ENCODE data around the gene EPHA3. TPM values are rescaled to one million over a fixed set of nuclear protein-coding genes. Genes with fewer than 3 reads are reported as not detected.

EPHA3 gene
- total RNA-seq, 1 experiment from 2014 or later = not detected

DNA sequence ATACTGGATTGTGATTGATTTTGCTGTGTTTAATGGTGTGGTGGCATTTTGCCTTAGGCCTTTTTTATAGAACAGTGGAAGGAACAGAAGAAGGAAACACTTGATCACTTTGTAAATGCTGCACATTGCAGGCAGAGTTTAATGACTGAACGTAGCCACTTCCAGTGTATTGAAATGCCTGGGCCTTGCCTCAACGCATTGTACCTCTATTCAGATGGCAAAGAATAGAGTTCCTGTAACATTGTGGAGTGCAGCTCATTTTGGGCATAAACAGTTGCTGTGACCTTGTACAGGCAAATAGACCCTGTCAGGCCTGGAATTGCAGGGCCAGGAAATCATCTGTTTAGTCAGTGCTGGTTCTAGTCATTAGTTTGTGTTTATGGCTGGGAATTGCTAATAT, 225.0 kb downstream of the EPHA3 start:
- no peak overlapping the region for H3K4me3 ChIP-seq (ENCODE audit: low read depth, low read length)
- no peaks in the 10 kb centered on the region for H3K36me3 Mint-ChIP-seq (ENCODE audit: insufficient read depth, unreplicated experiment)
- no peak overlapping the region for H3K4me3 Mint-ChIP-seq (ENCODE audit: unreplicated experiment)
- no peaks in the 10 kb centered on the region for H3K27me3 ChIP-seq (replicated peaks; ENCODE audit: control insufficient read depth, insufficient read depth, low read length)
- DNase-seq = no peak
- no peak overlapping the region for H3K27ac Mint-ChIP-seq (ENCODE audit: unreplicated experiment)
- no peaks in the 10 kb centered on the region for H3K36me3 ChIP-seq (ENCODE audit: control insufficient read depth, insufficient read depth, low read length)
- H3K4me1 Mint-ChIP-seq (ENCODE audit: low read depth, unreplicated experiment) = no peaks in the 10 kb centered on the region
- H3K9me3 ChIP-seq = no peaks in the 10 kb centered on the region
- POLR2A ChIA-PET = no interaction called here
- no TSS peak for BruUV-seq (replicated peaks)
- TF ChIP-seq, protein P1, sequence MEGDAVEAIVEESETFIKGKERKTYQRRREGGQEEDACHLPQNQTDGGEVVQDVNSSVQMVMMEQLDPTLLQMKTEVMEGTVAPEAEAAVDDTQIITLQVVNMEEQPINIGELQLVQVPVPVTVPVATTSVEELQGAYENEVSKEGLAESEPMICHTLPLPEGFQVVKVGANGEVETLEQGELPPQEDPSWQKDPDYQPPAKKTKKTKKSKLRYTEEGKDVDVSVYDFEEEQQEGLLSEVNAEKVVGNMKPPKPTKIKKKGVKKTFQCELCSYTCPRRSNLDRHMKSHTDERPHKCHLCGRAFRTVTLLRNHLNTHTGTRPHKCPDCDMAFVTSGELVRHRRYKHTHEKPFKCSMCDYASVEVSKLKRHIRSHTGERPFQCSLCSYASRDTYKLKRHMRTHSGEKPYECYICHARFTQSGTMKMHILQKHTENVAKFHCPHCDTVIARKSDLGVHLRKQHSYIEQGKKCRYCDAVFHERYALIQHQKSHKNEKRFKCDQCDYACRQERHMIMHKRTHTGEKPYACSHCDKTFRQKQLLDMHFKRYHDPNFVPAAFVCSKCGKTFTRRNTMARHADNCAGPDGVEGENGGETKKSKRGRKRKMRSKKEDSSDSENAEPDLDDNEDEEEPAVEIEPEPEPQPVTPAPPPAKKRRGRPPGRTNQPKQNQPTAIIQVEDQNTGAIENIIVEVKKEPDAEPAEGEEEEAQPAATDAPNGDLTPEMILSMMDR (IDR thresholded peaks at IDR 0.05; ENCODE audit: insufficient read depth in 1 of 2, low read depth in 1 of 2, low read length in 1 of 2, severe bottlenecking in 1 of 2, unreplicated experiment in 1 of 2) = no peak
- no peaks in the 10 kb centered on the region for H3K9me3 Mint-ChIP-seq (ENCODE audit: unreplicated experiment)
- intact Hi-C loops (cut with micrococcal nuclease; ENCODE audit: unreplicated experiment) = no loop called here
- no peaks in the 10 kb centered on the region for H3K4me1 ChIP-seq
- no peaks in the 10 kb centered on the region for H3K27me3 Mint-ChIP-seq (ENCODE audit: insufficient read depth, unreplicated experiment)
- CTCF ChIA-PET = no interaction called here

DNA sequence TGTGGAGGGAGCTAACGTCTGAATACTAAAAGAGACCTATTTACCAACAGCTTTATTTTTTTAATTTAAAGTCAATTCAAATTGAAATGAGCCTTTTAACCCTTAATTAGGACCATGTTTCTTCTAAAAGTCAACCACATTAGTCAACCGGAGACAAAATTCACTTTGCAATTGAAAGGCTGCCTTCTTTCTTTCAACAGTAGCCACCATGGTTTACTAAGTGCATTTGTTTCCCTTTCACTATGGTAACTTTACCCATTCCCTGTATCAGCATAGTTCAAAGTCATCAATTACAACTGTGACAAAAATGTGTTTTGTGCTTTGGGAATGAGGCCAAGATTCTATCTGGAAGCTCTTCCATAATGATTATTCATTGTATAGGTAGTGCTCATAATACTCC, 225.4 kb downstream of the EPHA3 start:
- Mint-ChIP-seq H3K4me1 (ENCODE audit: low read depth, unreplicated experiment) (no peaks in the 10 kb centered on the region), H3K27ac (ENCODE audit: unreplicated experiment) (no peak overlapping the region), H3K27me3 (ENCODE audit: insufficient read depth, unreplicated experiment) (no peaks in the 10 kb centered on the region), H3K9me3 (ENCODE audit: unreplicated experiment) (no peaks in the 10 kb centered on the region), H3K36me3 (ENCODE audit: insufficient read depth, unreplicated experiment) (no peaks in the 10 kb centered on the region), H3K4me3 (ENCODE audit: unreplicated experiment) (no peak overlapping the region)
- no peaks in the 10 kb centered on the region for H3K9me3 ChIP-seq
- no peak for DNase-seq
- TF ChIP-seq, protein P1 (IDR thresholded peaks at IDR 0.05; ENCODE audit: insufficient read depth in 1 of 2, low read depth in 1 of 2, low read length in 1 of 2, severe bottlenecking in 1 of 2, unreplicated experiment in 1 of 2) = no peak
- no TSS peak for BruUV-seq (replicated peaks)
- no peak overlapping the region for H3K4me3 ChIP-seq (ENCODE audit: low read depth, low read length)
- intact Hi-C loops (cut with micrococcal nuclease; ENCODE audit: unreplicated experiment) = no loop called here
- ChIA-PET CTCF (no interaction called here), POLR2A (no interaction called here)
- no peaks in the 10 kb centered on the region for H3K27me3 ChIP-seq (replicated peaks; ENCODE audit: control insufficient read depth, insufficient read depth, low read length)
- H3K36me3 ChIP-seq (ENCODE audit: control insufficient read depth, insufficient read depth, low read length) = no peaks in the 10 kb centered on the region
- no peaks in the 10 kb centered on the region for H3K4me1 ChIP-seq

DNA sequence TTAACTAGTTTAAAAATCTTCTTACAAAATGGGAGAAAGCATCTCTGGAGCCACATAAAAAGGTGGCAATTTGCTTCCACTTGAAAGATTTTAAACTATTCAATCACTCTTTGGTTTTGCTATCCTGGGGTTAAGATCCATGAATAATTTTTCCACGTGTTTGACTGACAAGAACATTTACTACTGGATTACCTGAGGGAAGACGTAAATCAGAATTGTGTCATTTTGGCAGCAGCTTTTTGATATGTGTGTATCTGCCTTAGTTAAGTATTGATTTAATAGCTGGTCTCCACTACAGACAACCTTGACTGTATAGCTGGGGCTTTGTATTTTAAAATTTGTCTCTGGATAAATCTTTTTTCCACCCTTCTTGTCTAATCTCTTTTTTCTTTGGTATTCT, 228.3 kb downstream of the EPHA3 start:
- ChIA-PET POLR2A (no interaction called here), CTCF (no interaction called here)
- TF ChIP-seq, protein P1 (IDR thresholded peaks at IDR 0.05; ENCODE audit: insufficient read depth in 1 of 2, low read depth in 1 of 2, low read length in 1 of 2, severe bottlenecking in 1 of 2, unreplicated experiment in 1 of 2) = no peak

More for the DNA sequence above, 228.3 kb downstream of the EPHA3 start:
- H3K9me3 ChIP-seq = no peaks in the 10 kb centered on the region
- no peak for DNase-seq
- no peaks in the 10 kb centered on the region for H3K27me3 ChIP-seq (replicated peaks; ENCODE audit: control insufficient read depth, insufficient read depth, low read length)
- Mint-ChIP-seq H3K27me3 (ENCODE audit: insufficient read depth, unreplicated experiment) (no peaks in the 10 kb centered on the region), H3K4me3 (ENCODE audit: unreplicated experiment) (no peak overlapping the region), H3K27ac (ENCODE audit: unreplicated experiment) (no peak overlapping the region), H3K9me3 (ENCODE audit: unreplicated experiment) (no peaks in the 10 kb centered on the region), H3K36me3 (ENCODE audit: insufficient read depth, unreplicated experiment) (no peaks in the 10 kb centered on the region), H3K4me1 (ENCODE audit: low read depth, unreplicated experiment) (no peaks in the 10 kb centered on the region)
- BruUV-seq (replicated peaks) = no TSS peak
- no peak overlapping the region for H3K4me3 ChIP-seq (ENCODE audit: low read depth, low read length)
- H3K4me1 ChIP-seq = no peaks in the 10 kb centered on the region
- H3K36me3 ChIP-seq (ENCODE audit: control insufficient read depth, insufficient read depth, low read length) = no peaks in the 10 kb centered on the region
- intact Hi-C loops (cut with micrococcal nuclease; ENCODE audit: unreplicated experiment) = no loop called here
